H9 (cell line): ENCODE results near the gene IPO11. TPM values are rescaled to one million over a fixed set of nuclear protein-coding genes. Genes with fewer than 3 reads are reported as not detected.

Experiments used
- DNase-seq: peaks from one replicate; pipeline ENCODE4 v3.0.0-alpha.2; 2017
- H2AFZ ChIP-seq: one replicate; pipeline ENCODE4 v1.6.1; 2013; ENCODE audit warnings: mild to moderate bottlenecking, low read length, control low read depth, moderate library complexity
- H2AK5ac ChIP-seq: 2 replicates; pipeline ENCODE4 v1.6.1; 2013; ENCODE audit warnings: low read length, control low read depth, mixed read lengths; ENCODE audit not compliant: insufficient read length
- H2BK120ac ChIP-seq: one replicate; pipeline ENCODE4 v1.6.1; 2013; ENCODE audit warnings: low read depth, mild to moderate bottlenecking, low read length, control low read depth, inconsistent platforms; ENCODE audit not compliant: poor library complexity, severe bottlenecking
- H2BK12ac ChIP-seq: 2 replicates; pipeline ENCODE4 v1.6.1; 2013; ENCODE audit warnings: low read length, control low read depth, mixed read lengths, low read depth; ENCODE audit not compliant: insufficient read length
- H2BK15ac ChIP-seq: 2 replicates; pipeline ENCODE4 v1.6.1; 2013; ENCODE audit warnings: low read depth, low read length, control low read depth
- H2BK20ac ChIP-seq: one replicate; pipeline ENCODE4 v1.6.1; 2013; ENCODE audit warnings: low read depth, mild to moderate bottlenecking, low read length, control low read depth, inconsistent platforms; ENCODE audit not compliant: poor library complexity, severe bottlenecking
- H2BK5ac ChIP-seq: 2 replicates; pipeline ENCODE4 v1.6.1; 2013; ENCODE audit warnings: low read length, control low read depth, mixed read lengths; ENCODE audit not compliant: insufficient read length
- H3K14ac ChIP-seq: 2 replicates; pipeline ENCODE4 v1.6.1; 2013; ENCODE audit warnings: low read length, control low read depth; ENCODE audit not compliant: insufficient read depth
- H3K18ac ChIP-seq: 2 replicates; pipeline ENCODE4 v1.6.1; 2013; ENCODE audit warnings: low read depth, mild to moderate bottlenecking, mixed read lengths, low read length, control low read depth; ENCODE audit not compliant: insufficient read length
- H3K23ac ChIP-seq: 2 replicates; pipeline ENCODE4 v1.6.1; 2013; ENCODE audit warnings: low read length, control low read depth, mixed read lengths, low read depth; ENCODE audit not compliant: insufficient read length
- H3K23me2 ChIP-seq: 2 replicates; pipeline ENCODE4 v1.6.1; 2013; ENCODE audit warnings: low read depth, mild to moderate bottlenecking, mixed read lengths, low read length, control low read depth; ENCODE audit not compliant: insufficient read length, poor library complexity, severe bottlenecking
- H3K27ac ChIP-seq: 2 replicates; pipeline ENCODE4 v1.5.1; 2013; ENCODE audit warnings: low read length, control low read depth, mixed read lengths, low read depth; ENCODE audit not compliant: insufficient read length
- H3K27me3 ChIP-seq: 2 replicates; pipeline ENCODE4 v1.6.1; 2013; ENCODE audit warnings: low read length, control low read depth, inconsistent platforms; ENCODE audit not compliant: insufficient read depth
- H3K4ac ChIP-seq: 2 replicates; pipeline ENCODE4 v1.6.1; 2013; ENCODE audit warnings: low read depth, mild to moderate bottlenecking, control low read depth, inconsistent platforms, low read length, moderate library complexity
- H3K4me1 ChIP-seq: 2 replicates; pipeline ENCODE4 v1.6.1; 2013; ENCODE audit warnings: low read length, control low read depth, inconsistent platforms; ENCODE audit not compliant: insufficient read depth
- H3K4me2 ChIP-seq: 2 replicates; pipeline ENCODE4 v1.6.1; 2013; ENCODE audit warnings: low read length, control low read depth, mixed read lengths; ENCODE audit not compliant: insufficient read length, insufficient read depth
- H3K56ac ChIP-seq: 2 replicates; pipeline ENCODE4 v1.6.1; 2013; ENCODE audit warnings: low read depth, mild to moderate bottlenecking, mixed read lengths, low read length, control low read depth; ENCODE audit not compliant: insufficient read length
- H3K79me1 ChIP-seq: 2 replicates; pipeline ENCODE4 v1.6.1; 2013; ENCODE audit warnings: low read depth, mild to moderate bottlenecking, moderate library complexity, low read length, control low read depth, inconsistent platforms; ENCODE audit not compliant: insufficient read depth, poor library complexity, severe bottlenecking
- H3K79me2 ChIP-seq: 2 replicates; pipeline ENCODE4 v1.6.1; 2013; ENCODE audit warnings: low read length, control low read depth, inconsistent platforms; ENCODE audit not compliant: insufficient read depth
- H3K9ac ChIP-seq: 2 replicates; pipeline ENCODE4 v1.6.1; 2013; ENCODE audit warnings: low read length, control low read depth, mixed read lengths; ENCODE audit not compliant: insufficient read length; ENCODE audit errors: extremely low read depth
- H3K9me3 ChIP-seq: one replicate; pipeline ENCODE4 v1.6.1; 2013; ENCODE audit warnings: low read depth, low read length, inconsistent platforms; ENCODE audit not compliant: control insufficient read depth
- H3T11ph ChIP-seq: one replicate; pipeline ENCODE4 v1.6.1; 2013; ENCODE audit warnings: mild to moderate bottlenecking, low read length, control low read depth, inconsistent platforms
- H4K20me1 ChIP-seq: one replicate; pipeline ENCODE4 v1.6.1; 2013; ENCODE audit not compliant: control insufficient read depth, insufficient read length, insufficient read depth
- H4K5ac ChIP-seq: 2 replicates; pipeline ENCODE4 v1.6.1; 2013; ENCODE audit warnings: low read depth, mild to moderate bottlenecking, mixed read lengths, low read length, control low read depth; ENCODE audit not compliant: insufficient read length
- H4K8ac ChIP-seq: replicated peaks from 2 replicates; pipeline ENCODE4 v1.6.1; 2013; ENCODE audit warnings: low read length, control low read depth, mixed read lengths, low read depth; ENCODE audit not compliant: insufficient read length
- H4K91ac ChIP-seq: 2 replicates; pipeline ENCODE4 v1.6.1; 2013; ENCODE audit warnings: low read depth, mild to moderate bottlenecking, moderate library complexity, mixed read lengths, low read length, control low read depth; ENCODE audit not compliant: insufficient read length
- H3K27ac Mint-ChIP-seq, 3 experiments: 2 replicates in 2 of 3; 3 replicates in 1 of 3; pipeline ENCODE4 v1.8.0; 2020 to 2021; ENCODE audit warnings: mixed read lengths in 3 of 3, mild to moderate bottlenecking in 1 of 3, moderate library complexity in 1 of 3
- H3K27me3 Mint-ChIP-seq: 2 replicates; pipeline ENCODE4 v1.8.0; 2021; ENCODE audit warnings: low read depth, mild to moderate bottlenecking, moderate library complexity, mixed read lengths
- H3K36me3 Mint-ChIP-seq, 3 experiments: 2 replicates in 2 of 3; 3 replicates in 1 of 3; pipeline ENCODE4 v1.8.0; 2020 to 2021; ENCODE audit warnings: low read depth in 3 of 3, mixed read lengths in 3 of 3; ENCODE audit not compliant: insufficient read depth in 1 of 3
- H3K4me1 Mint-ChIP-seq, 2 experiments: 2 replicates each; pipeline ENCODE4 v1.8.0; 2020; ENCODE audit warnings: mixed read lengths in 2 of 2
- H3K4me3 Mint-ChIP-seq, 2 experiments: 2 replicates in 1 of 2; 3 replicates in 1 of 2; pipeline ENCODE4 v1.8.0; 2020 to 2021; ENCODE audit warnings: mild to moderate bottlenecking in 2 of 2, mixed read lengths in 2 of 2, moderate library complexity in 1 of 2
- H3K9me3 Mint-ChIP-seq, 2 experiments: 2 replicates in 1 of 2; 3 replicates in 1 of 2; pipeline ENCODE4 v1.8.0; 2020; ENCODE audit warnings: mild to moderate bottlenecking in 2 of 2, mixed read lengths in 2 of 2, moderate library complexity in 1 of 2
- WGBS: extraction: QIAGEN DNeasy Blood & Tissue Kit; methylation state at CpG from one replicate; pipeline ENCODE4 v1.1.7; 2013; ENCODE audit warnings: missing lambda C conversion rate, low lambda C conversion rate, mixed read lengths; ENCODE audit not compliant: insufficient read length; ENCODE audit errors: extremely low coverage; 5-methylcytosine and 5-hydroxymethylcytosine counted together
- total RNA-seq: library from RNA; stranded (reverse); gene quantifications from 2 replicates; pipeline ENCODE4 v1.2.1, GENCODE V29; 2021
- TF ChIP-seq, protein P1 (sequence below): fragments of 200-600 bp; sonication (generic); conservative IDR thresholded peaks from 3 replicates; pipeline ENCODE4 v1.8.0; 2021; ENCODE audit warnings: antibody characterized with exemption, mild to moderate bottlenecking

IPO11 gene
- total RNA-seq, 1 experiment from 2014 or later = 63.0 TPM

DNA sequence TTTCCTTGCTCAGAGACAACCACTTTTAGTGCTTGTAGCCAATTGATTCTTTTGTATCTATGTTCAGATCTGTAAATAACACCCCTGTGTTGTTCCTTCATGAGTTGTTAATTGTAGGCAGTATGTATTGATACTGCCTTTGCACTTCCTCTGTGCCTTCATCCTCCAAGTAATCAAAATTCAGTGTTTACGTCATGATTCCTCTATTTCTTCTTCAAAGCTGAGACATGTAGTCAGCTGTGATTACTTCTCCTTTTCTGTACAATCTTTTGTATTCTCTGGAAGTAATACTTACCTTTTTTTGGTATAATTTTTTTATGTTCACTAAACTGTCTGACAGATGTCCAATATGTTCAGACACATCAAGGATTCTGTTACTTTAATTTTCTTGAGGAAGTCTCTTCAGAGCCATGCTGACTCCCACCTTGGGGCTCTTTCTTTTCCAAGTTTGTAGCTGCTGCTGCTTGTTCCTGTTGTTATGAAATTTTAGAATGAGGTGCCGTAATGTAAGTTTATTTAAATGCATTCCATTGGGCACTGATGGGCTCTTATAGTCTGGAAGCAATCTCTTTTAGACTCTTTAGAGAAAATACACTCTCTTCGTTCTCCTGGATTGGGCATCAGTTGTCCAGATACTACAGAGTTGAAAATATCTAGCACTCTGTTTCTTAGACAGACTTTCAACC lies 135.5 kb downstream of the IPO11 start:
- no peak overlapping the region for H4K91ac ChIP-seq
- no peaks in the 10 kb centered on the region for H3K27me3 ChIP-seq
- H3K4ac ChIP-seq = no peak overlapping the region
- H3K9me3 ChIP-seq = no peaks in the 10 kb centered on the region
- no peak overlapping the region for H3K18ac ChIP-seq
- H2BK120ac ChIP-seq = no peak overlapping the region
- no peak overlapping the region for H3K4me2 ChIP-seq
- H4K5ac ChIP-seq = no peak overlapping the region
- no peak overlapping the region for H2BK20ac ChIP-seq
- no peak overlapping the region for H2BK5ac ChIP-seq
- H4K20me1 ChIP-seq = no peaks in the 10 kb centered on the region
- Mint-ChIP-seq H3K36me3 (peaks cover 18 to 33% (median 24%) of the 10 kb centered on the region in 3 experiments), H3K27ac (no peak overlapping the region), H3K27me3 (no peaks in the 10 kb centered on the region), H3K4me3 (no peak overlapping the region), H3K4me1 (no peaks in the 10 kb centered on the region), H3K9me3 (peaks cover 0 to 5% of the 10 kb centered on the region in 2 experiments; a peak in 1 of 5 replicates)
- no peak overlapping the region for H2AK5ac ChIP-seq
- no peaks in the 10 kb centered on the region for H3K23me2 ChIP-seq
- no peak overlapping the region for H3K56ac ChIP-seq
- DNase-seq = no peak
- WGBS = no CpG with 5 or more reads among the region's 3 CpGs
- H3K79me1 ChIP-seq = no peaks in the 10 kb centered on the region
- H3K23ac ChIP-seq = no peak overlapping the region
- no peak overlapping the region for H3K9ac ChIP-seq
- TF ChIP-seq, protein P1, sequence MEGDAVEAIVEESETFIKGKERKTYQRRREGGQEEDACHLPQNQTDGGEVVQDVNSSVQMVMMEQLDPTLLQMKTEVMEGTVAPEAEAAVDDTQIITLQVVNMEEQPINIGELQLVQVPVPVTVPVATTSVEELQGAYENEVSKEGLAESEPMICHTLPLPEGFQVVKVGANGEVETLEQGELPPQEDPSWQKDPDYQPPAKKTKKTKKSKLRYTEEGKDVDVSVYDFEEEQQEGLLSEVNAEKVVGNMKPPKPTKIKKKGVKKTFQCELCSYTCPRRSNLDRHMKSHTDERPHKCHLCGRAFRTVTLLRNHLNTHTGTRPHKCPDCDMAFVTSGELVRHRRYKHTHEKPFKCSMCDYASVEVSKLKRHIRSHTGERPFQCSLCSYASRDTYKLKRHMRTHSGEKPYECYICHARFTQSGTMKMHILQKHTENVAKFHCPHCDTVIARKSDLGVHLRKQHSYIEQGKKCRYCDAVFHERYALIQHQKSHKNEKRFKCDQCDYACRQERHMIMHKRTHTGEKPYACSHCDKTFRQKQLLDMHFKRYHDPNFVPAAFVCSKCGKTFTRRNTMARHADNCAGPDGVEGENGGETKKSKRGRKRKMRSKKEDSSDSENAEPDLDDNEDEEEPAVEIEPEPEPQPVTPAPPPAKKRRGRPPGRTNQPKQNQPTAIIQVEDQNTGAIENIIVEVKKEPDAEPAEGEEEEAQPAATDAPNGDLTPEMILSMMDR = no peak
- no peak overlapping the region for H4K8ac ChIP-seq
- no peak overlapping the region for H3K27ac ChIP-seq
- H2BK12ac ChIP-seq = no peak overlapping the region
- no peak overlapping the region for H3T11ph ChIP-seq
- H3K79me2 ChIP-seq = no peaks in the 10 kb centered on the region
- no peak overlapping the region for H3K14ac ChIP-seq
- H2BK15ac ChIP-seq = no peak overlapping the region
- no peaks in the 10 kb centered on the region for H3K4me1 ChIP-seq
- no peak overlapping the region for H2AFZ ChIP-seq
